PFSK-1 (cell line): ENCODE measurements around the gene PTPN4.

Source experiments
- FOXP2 ChIP-seq: optimal IDR thresholded peaks from 2 replicates; pipeline ENCODE3; 2011; ENCODE audit warnings: borderline replicate concordance, control low read depth, inconsistent platforms; ENCODE audit not compliant: insufficient read depth; ENCODE audit errors: extremely low read length, extremely low read depth
- POLR2AphosphoS5 ChIP-seq: IDR thresholded peaks from 2 replicates; pipeline ENCODE4 v1.6.1; 2012; ENCODE audit warnings: low read depth, mild to moderate bottlenecking, control low read depth, low read length, moderate library complexity
- SIN3A ChIP-seq: IDR thresholded peaks from 2 replicates; pipeline ENCODE4 v1.6.1; 2012; ENCODE audit warnings: mild to moderate bottlenecking, low read length, moderate library complexity, borderline replicate concordance; ENCODE audit not compliant: insufficient read depth
- TAF1 ChIP-seq: IDR thresholded peaks from 2 replicates; pipeline ENCODE4 v1.6.1; 2012; ENCODE audit warnings: low read length, control low read depth, borderline replicate concordance; ENCODE audit not compliant: insufficient read depth
- TF ChIP-seq, protein P1 (sequence below), 2 experiments: IDR thresholded peaks; 2 replicates each; pipeline versions ENCODE4 v1.6.1 to v1.8.0; 2011 to 2012; ENCODE audit warnings: low read depth in 2 of 2, low read length in 2 of 2, control low read depth in 1 of 2, inconsistent platforms in 1 of 2, mild to moderate bottlenecking in 1 of 2, moderate library complexity in 1 of 2; ENCODE audit not compliant: insufficient read depth in 1 of 2

Gene PTPN4

DNA sequence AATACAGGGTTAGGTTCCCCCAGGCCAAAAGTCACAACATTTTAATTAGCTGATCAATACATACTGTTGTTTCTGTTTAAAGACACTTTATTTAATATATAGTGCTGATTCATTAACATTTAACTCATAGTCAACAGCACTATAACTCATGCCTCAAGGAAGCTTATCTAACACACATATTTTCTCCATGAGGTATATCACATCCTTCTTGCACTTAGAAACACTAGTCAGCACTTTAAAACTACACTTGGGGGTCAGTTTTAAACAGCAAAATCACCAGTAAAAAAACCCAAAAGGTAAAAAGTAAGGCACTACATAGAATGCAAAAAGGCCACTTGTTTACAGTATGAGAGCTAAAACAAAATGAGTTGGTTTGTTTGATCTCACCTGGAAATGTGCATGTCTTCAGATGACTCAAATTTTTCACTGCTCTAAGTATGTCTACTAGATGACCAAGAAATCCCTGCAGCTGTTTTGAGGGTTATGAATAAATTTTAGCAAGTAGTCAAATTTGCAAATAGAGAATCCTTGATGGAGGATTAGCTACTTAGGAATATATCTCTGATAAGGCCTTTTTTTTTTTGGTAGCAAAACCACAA, 199.0 kb downstream of the PTPN4 start:
- TF ChIP-seq FOXP2 = no peak
- no peak for TF ChIP-seq TAF1
- no peak for TF ChIP-seq POLR2AphosphoS5
- TF ChIP-seq SIN3A = no peak
- TF ChIP-seq, protein P1, sequence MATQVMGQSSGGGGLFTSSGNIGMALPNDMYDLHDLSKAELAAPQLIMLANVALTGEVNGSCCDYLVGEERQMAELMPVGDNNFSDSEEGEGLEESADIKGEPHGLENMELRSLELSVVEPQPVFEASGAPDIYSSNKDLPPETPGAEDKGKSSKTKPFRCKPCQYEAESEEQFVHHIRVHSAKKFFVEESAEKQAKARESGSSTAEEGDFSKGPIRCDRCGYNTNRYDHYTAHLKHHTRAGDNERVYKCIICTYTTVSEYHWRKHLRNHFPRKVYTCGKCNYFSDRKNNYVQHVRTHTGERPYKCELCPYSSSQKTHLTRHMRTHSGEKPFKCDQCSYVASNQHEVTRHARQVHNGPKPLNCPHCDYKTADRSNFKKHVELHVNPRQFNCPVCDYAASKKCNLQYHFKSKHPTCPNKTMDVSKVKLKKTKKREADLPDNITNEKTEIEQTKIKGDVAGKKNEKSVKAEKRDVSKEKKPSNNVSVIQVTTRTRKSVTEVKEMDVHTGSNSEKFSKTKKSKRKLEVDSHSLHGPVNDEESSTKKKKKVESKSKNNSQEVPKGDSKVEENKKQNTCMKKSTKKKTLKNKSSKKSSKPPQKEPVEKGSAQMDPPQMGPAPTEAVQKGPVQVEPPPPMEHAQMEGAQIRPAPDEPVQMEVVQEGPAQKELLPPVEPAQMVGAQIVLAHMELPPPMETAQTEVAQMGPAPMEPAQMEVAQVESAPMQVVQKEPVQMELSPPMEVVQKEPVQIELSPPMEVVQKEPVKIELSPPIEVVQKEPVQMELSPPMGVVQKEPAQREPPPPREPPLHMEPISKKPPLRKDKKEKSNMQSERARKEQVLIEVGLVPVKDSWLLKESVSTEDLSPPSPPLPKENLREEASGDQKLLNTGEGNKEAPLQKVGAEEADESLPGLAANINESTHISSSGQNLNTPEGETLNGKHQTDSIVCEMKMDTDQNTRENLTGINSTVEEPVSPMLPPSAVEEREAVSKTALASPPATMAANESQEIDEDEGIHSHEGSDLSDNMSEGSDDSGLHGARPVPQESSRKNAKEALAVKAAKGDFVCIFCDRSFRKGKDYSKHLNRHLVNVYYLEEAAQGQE (IDR thresholded peaks at IDR 0.05; ENCODE audit: insufficient read depth in 1 of 2, low read depth in 2 of 2, low read length in 2 of 2) = no peak

DNA sequence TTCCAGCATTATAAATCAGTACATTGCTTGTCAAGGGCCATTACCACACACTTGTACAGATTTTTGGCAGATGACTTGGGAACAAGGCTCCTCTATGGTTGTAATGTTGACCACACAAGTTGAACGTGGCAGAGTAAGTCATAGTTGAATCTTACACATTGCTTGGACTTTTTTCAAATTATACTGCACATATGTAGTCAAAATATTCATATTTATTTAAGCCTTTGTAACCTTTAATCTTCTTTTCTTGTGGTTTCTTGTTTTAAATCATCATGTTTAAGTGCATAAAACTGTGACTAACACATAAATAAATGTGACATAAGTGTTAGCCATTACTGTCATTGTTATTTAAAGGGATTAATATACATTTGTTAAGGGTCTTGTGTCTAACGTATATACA, 201.1 kb downstream of the PTPN4 start:
- TF ChIP-seq FOXP2 (no peak), SIN3A (no peak), TAF1 (no peak), POLR2AphosphoS5 (no peak)
- TF ChIP-seq, protein P1 (IDR thresholded peaks at IDR 0.05; ENCODE audit: insufficient read depth in 1 of 2, low read depth in 2 of 2, low read length in 2 of 2) = no peak

DNA sequence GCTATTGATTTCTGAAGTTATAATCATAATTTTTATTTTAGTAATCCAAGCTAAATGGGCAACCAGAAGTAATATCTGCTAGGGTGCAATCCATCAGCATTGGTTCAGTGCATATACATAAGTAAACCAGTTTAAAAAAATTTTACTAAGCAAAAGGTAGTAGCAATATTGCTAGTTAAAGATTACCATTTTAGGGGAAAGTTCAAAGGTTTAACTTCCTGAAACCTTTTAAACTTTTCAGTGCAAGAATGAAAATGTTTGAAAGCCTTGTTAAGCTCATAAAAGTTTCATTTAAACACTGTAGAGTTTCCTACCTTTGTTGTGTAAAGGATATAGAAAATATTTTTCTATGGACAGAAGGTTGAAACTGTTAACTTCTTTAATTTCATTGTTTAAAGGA, 222.2 kb downstream of the PTPN4 start:
- TF ChIP-seq POLR2AphosphoS5 = no peak
- TF ChIP-seq SIN3A = no peak
- TF ChIP-seq TAF1 = no peak
- TF ChIP-seq FOXP2 = no peak
- TF ChIP-seq, protein P1 (IDR thresholded peaks at IDR 0.05; ENCODE audit: insufficient read depth in 1 of 2, low read depth in 2 of 2, low read length in 2 of 2) = no peak

DNA sequence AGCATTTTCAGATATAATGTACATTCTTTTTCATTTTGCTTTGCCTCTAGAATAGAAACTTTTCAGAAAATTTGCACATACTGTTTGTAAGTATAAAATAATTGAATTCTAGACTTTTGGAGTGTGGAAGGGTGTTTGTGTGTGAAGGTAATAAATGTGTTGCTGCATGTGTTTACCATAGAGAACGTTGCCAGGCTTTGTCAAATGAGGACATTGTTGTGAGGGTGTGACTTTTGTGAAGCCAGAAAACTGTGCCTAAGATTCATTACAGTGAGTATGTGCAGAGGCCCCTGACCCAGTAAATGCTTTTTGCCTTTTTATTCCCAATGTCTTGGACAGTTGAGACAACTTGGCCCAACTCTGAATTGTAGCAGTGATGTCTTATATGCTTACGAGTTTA, 222.8 kb downstream of the PTPN4 start:
- no peak for TF ChIP-seq POLR2AphosphoS5
- no peak for TF ChIP-seq SIN3A

DNA sequence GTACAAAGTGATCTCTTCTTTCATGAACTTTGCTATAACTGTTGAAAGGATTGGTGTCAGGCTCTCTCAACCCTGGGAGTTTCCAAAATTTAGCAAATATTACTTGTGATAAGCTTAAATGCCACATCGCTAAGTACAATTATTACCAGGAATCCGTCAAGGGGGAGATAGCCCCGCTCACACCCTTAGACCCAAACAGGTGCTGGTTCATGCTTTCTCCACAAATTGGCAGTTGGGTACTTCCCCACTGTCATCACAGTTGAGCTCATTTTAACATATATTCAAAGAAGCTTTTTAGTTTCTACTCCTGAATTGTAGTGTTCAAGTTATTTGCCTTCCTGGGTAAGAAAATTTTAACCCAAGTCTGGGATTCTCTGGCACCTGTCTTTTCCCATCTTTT, 223.4 kb downstream of the PTPN4 start:
- TF ChIP-seq TAF1 = no peak
- no peak for TF ChIP-seq SIN3A
- no peak for TF ChIP-seq POLR2AphosphoS5
- TF ChIP-seq, protein P1 (IDR thresholded peaks at IDR 0.05; ENCODE audit: insufficient read depth in 1 of 2, low read depth in 2 of 2, low read length in 2 of 2) = no peak
- TF ChIP-seq FOXP2 = no peak
